ENCODE measurements around the gene SLC16A7.
A peak's percentile ranks its signal among the peaks of the same experiment; 100 is the strongest.
"Not testable (repeated sequence)": the region's sequence is repeated elsewhere in the genome, so short reads cannot be mapped to it uniquely, and the experiment has no call there.

Gene SLC16A7

GRCh38 chr12:59597385-59597781, 1.6 kb downstream of the SLC16A7 start:
- DNase-seq, result peak; percentile 79 to 83
- TF ChIP-seq POLR2A (IDR thresholded peaks at IDR 0.05; ENCODE audit: low read length), result peak; percentile 56
- TF ChIP-seq GATA1 (IDR thresholded peaks at IDR 0.05; ENCODE audit: low read depth, low read length), result no peak

GRCh38 chr12:59600171-59600570, 4.3 kb downstream of the SLC16A7 start:
- DNase-seq, result peak; percentile 37 to 64
- TF ChIP-seq GATA1 (IDR thresholded peaks at IDR 0.05; ENCODE audit: low read depth, low read length), result no peak
- no peak for TF ChIP-seq POLR2A (IDR thresholded peaks at IDR 0.05; ENCODE audit: low read length)

DNA sequence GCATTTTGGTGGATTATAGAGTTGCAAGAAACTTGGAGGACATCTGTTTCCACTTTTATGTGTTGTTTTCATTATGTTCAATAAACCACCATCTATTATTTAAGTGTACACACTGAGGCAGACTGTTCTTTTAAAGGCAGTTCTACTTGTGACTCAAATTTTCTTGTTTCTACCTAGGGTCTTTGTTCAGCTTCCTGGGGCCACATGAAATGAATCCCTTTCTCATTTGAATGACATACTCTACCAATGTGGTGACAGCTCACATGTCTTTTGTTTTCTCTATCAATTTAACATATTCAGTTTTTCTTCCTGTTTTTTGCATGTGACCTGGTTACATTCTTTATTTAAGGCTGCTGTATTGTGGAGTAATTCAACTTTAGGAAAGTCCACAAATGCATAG, 7.9 kb downstream of the SLC16A7 start:
- no peak for TF ChIP-seq GATA1 (IDR thresholded peaks at IDR 0.05; ENCODE audit: low read depth, low read length)
- no peak for TF ChIP-seq POLR2A (IDR thresholded peaks at IDR 0.05; ENCODE audit: low read length)
- DNase-seq, result no peak

GRCh38 chr12:59612823-59613434, 17.1 kb downstream of the SLC16A7 start:
- DNase-seq, result not testable (repeated sequence)

DNA sequence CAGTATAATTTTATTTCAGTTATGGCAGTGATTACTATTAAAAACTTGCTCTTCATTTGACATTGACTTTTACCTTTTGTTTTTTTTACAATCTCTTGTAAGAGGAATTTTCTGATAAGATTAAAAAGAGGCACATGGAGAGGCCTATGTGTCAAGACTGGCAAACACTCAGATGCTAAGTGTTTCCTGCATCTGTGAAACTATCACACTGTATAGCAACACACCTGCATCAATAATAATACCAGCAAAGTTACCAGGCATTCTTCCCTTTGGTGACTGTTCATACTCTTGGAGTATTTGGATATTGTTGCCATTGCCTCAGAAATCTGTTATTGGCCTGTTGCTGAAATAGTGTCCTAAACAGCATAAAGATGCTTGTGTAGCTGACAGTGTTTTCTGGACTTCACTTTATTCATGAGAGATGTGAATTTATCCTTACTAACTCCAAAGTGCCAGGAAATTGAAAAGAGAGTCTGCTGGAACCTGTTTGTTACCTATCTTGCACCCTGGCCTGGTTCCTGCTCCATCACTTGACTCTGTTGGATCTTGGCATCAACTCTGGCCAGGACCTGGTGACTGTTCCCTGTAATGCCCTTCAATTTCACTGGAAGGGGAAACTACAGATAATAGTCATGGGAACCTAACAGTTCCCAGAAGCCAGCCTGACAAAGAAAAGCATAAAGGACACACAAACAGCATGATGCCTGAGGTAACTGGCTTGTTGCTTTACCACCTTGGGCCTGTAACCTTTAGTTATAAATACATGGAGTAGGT, 19.8 kb downstream of the SLC16A7 start:
- TF ChIP-seq POLR2A (IDR thresholded peaks at IDR 0.05; ENCODE audit: low read length) (no peak), GATA1 (IDR thresholded peaks at IDR 0.05; ENCODE audit: low read depth, low read length) (no peak)

GRCh38 chr12:59619461-59620240, 23.8 kb downstream of the SLC16A7 start:
- DNase-seq, result no peak
- TF ChIP-seq POLR2A (IDR thresholded peaks at IDR 0.05; ENCODE audit: low read length) (no peak), GATA1 (IDR thresholded peaks at IDR 0.05; ENCODE audit: low read depth, low read length) (no peak)

More for the DNA sequence above, 19.8 kb downstream of the SLC16A7 start:
- peak in 1 of 2 experiments; percentile 4 for DNase-seq

- DNase-seq, result no peak
- no peak for TF ChIP-seq GATA1 (IDR thresholded peaks at IDR 0.05; ENCODE audit: low read depth, low read length)
Measured at GRCh38 chr12:59620326-59620725, 24.5 kb downstream of the SLC16A7 start.

- DNase-seq, result peak in 1 of 2 experiments; percentile 2
- TF ChIP-seq POLR2A (IDR thresholded peaks at IDR 0.05; ENCODE audit: low read length) (no peak), GATA1 (IDR thresholded peaks at IDR 0.05; ENCODE audit: low read depth, low read length) (no peak)
Measured at GRCh38 chr12:59624732-59625460, 29.1 kb downstream of the SLC16A7 start.

GRCh38 chr12:59626382-59626781, 30.6 kb downstream of the SLC16A7 start:
- no peak for DNase-seq
- TF ChIP-seq POLR2A (IDR thresholded peaks at IDR 0.05; ENCODE audit: low read length) (no peak), GATA1 (IDR thresholded peaks at IDR 0.05; ENCODE audit: low read depth, low read length) (no peak)

- no peak for DNase-seq
- TF ChIP-seq GATA1 (IDR thresholded peaks at IDR 0.05; ENCODE audit: low read depth, low read length), result no peak
Measured at GRCh38 chr12:59627582-59627981, 31.8 kb downstream of the SLC16A7 start.

GRCh38 chr12:59629890-59630289, 34.1 kb downstream of the SLC16A7 start:
- TF ChIP-seq POLR2A (IDR thresholded peaks at IDR 0.05; ENCODE audit: low read length), result no peak
- no peak for TF ChIP-seq GATA1 (IDR thresholded peaks at IDR 0.05; ENCODE audit: low read depth, low read length)
- no peak for DNase-seq

GRCh38 chr12:59632408-59632807, 36.6 kb downstream of the SLC16A7 start:
- TF ChIP-seq POLR2A (IDR thresholded peaks at IDR 0.05; ENCODE audit: low read length) (no peak), GATA1 (IDR thresholded peaks at IDR 0.05; ENCODE audit: low read depth, low read length) (no peak)
- DNase-seq, result no peak

DNA sequence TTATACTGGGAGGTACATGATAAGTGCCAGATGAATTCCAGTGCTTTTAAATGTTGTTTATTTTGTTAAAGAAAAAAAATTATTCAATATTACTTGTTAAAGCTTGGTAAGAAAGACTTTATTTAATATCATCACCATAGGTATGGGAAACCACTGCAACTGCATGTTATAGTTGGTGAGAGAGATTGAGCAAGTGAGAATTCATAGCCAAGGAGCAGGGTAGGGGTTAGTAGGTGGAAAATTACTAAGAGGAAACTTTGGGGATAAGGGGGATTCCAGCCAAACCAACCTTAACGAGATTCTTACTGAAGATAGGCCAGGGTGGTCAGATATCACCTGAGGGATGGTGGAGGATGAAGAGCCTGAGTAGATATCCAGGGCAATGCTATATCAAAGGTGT, 38.4 kb downstream of the SLC16A7 start:
- TF ChIP-seq GATA1 (IDR thresholded peaks at IDR 0.05; ENCODE audit: low read depth, low read length) (no peak), POLR2A (IDR thresholded peaks at IDR 0.05; ENCODE audit: low read length) (no peak)
- DNase-seq, result no peak

Data from erythroblast (primary cell).